SIG-M5 treated with dmso at 0.1 percent for 504 hours (cell line): ENCODE measurements around the gene PIGA.
"Not testable (repeated sequence)": the region's sequence is repeated elsewhere in the genome, so short reads cannot be mapped to it uniquely, and the experiment has no call there.

Source experiments
- DNase-seq: peaks from one replicate; lab custom pipeline; 2025; ENCODE audit not compliant: unreplicated experiment; lab: John Stamatoyannopoulos, UW

The PIGA gene

DNA sequence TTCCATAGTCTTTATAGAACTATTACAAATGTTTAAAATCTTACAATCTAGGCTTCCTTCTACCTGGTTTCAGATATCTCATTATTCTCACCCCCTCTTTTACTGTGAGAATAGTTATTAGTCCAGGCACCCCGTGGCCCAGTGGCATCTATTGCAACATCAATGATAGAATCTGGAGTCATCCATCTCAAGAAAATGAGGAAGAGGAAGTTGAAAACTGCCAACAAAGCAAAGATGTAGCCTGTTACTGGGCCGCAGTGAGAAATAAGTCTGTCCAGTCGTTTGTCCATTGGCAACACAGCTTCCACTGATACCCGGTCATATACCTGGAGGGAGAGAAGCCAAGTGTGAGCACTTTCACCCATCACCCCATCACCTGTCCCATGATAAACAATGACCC lies 13.9 kb downstream of the PIGA start:
- DNase-seq = peak; percentile 51

DNA sequence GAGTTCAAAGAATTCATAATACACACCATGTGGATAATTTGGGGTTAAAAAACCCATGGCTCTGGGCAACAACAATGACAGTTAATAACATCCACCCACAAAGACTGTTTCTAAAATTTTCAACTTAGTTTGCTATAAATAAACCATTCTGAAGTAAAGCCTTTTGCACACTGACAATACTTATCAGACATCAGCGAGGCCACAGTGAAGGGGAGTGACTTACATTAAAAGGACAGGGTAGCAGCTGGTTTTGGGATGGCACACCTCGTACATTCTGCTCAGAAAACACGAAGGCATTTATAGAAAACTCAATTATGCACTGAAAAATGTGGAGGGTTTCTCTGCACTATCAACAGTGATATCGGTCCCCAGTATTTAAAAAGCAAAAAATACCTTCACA lies 15.0 kb downstream of the PIGA start:
- no peak for DNase-seq

DNA sequence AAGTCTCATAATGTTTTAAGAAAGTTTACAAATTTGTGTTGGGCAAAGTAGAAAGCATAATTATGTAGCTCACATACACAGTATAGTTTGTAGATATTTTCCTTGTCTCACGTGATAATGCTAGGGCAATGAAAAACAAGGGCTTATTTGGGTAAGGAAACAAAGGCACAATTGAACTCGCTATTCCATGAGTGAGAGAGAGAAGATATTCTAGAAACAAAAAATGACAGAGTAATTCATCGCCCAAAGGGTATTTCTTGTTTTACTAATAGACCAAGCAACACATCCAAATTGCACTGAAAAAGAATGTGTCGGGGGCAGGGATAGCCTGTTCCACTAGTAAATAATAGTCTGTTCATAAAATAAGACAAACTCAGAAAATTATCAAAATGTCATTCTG lies 16.2 kb downstream of the PIGA start:
- no peak for DNase-seq

DNA sequence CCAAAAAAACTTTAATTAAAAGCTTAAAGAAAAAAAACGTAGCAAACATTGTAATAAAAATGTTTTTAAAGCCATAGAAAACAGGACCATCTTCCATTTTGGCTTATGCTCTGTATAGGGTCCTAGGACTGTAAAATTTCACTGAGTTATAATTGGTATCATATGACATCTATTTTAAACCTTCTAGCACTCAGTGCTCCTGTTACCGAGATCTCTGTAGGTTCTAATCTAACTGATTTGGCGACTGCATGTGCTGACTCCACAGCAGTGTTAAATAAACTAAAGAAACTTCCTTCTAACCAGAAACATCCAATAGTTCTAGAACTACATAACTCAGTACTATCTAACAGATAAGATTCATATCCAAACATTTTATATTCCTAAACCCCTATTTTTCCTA lies 19.8 kb downstream of the PIGA start, which contains the start of gene ASB11:
TSS of gene ASB11 (minus strand) at position 132 of the 400 bp plus-strand sequence. CDS start at position 97, 35 bp downstream.
- no peak for DNase-seq

DNA sequence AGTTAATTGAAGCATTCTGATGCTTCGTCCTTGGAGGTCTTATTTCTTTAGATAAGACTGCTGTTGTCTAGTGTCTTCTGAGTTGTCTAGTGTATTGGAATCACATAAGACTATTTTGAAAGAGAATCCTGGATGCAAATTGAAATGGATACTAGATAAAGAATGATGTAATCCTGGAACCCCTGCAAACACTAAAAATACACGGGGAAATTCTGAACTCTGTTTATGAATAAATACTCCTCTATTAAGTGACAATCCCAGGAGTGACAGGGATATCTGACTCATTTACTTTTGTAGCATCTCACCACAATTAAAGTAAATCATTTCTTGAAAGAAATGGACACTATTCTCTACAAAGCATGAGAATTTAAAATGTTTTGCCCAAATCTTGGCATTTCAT lies 20.9 kb downstream of the PIGA start:
- DNase-seq = no peak

DNA sequence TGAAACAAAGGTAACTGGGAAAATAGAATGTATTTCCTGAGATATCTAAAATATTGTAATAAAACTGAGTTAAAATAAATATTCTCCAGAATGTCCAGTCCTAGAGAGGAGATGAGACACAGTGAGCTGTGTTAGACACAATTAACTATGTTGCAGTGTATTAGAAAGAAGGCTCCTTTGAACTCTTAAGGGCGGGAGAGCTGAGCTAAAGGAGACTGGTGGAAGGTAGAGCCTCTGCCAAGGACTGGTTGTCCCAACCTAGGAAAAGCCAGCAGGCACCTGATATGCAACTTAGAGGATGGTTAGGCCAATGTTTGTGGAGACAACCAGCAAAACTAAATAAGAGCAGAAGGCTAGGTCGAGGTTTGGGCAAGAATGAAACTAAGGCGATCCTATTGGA lies 24.2 kb downstream of the PIGA start:
- DNase-seq = no peak

DNA sequence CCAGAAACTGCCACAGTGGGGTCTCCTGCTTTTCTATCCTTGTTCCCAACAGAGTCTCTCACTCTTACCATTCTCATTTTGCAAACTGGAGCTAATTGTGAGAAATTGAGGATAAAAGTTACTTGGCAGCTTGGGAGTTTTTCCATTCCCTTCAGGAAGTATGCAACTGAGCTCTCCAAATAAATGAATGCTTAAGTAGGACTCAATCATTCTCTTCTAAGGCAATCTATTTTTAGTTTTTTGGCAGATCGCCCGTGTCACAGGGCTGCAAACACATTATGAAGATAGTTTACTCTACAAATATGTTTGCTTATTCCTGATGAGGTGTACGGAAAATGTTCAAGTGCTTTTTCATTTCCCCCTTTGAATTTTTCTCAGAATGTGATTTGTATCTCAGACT lies 25.2 kb downstream of the PIGA start:
- DNase-seq = peak; percentile 0

DNA sequence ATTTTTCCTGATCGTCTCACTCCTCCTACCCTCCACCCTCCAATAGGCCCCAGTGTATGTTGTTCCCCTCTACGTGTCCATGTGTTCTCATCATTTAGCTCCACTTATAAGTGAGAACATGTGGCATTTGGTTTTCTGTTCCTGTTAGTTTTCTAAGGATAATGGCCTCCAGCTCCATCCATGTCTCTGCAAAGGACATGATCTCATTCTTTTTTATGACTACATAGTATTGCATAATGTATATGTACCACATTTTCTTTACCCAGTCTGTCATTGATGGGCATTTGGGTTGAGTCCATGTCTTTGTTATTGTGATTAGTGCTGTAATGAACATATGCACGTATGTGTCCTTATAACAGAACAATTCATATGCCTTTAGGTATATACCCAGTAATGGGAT lies 29.4 kb downstream of the PIGA start:
- not testable (repeated sequence) for DNase-seq

DNA sequence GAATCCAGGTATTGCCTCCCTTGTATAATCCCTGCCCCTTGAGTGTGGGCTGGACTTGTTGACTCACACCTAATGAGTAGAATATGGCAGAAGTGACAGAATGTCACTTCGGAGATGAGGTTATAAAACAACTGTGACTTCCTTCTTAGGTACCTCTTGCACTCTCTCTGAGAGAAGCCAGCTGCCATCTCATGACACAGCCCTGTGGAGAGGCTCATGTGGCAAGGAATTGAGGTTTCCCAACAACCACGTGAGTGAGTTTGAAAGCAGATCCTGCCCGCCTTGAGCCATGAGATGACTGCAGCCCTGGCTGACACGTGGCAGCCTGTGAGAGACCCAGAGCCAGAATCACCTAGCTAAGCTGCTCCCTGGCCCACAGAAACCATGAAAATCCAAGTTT lies 33.4 kb downstream of the PIGA start:
- DNase-seq = peak; percentile 68

DNA sequence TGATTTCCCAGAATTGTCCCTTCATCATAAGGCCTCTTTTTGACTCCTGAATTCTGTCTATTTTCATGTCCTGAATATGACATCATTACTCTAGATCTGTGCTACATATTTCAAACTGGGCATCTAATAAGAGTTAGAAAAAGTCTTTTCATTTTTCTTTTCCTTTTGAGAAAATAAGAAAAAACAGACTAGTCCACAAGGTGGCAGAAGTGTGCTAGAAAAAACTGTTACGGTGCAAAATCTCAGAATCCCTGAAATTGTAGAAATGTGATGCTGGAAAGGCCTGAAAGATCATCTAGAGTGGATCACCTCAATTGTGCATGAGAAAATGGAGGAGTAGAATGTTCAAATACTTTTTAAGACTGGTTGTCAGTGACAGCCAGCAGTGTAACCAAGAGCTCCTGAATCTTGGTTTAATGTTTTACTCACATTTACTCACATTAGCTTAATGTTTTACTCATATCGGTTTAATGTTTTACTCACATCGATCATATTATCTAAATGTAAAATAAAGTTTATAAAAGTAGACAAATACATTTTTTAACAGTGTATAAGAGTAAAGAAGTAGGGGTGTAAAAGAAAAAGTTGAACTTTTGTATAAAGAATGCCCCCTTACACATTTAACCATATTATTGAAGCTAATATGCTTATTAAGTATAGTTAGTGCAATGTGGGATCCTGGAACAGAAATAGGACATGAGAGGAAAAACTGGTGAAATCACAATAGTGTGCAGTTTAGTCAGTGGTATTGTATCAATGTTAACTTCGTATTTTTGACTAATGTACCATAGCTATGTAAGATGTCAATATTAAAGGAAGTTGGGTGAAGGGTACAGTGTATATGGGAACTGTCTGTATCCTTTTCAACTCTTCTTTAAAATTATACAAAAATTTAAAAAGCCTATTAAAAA lies 35.1 kb downstream of the PIGA start:
- DNase-seq = peak; percentile 13

DNA sequence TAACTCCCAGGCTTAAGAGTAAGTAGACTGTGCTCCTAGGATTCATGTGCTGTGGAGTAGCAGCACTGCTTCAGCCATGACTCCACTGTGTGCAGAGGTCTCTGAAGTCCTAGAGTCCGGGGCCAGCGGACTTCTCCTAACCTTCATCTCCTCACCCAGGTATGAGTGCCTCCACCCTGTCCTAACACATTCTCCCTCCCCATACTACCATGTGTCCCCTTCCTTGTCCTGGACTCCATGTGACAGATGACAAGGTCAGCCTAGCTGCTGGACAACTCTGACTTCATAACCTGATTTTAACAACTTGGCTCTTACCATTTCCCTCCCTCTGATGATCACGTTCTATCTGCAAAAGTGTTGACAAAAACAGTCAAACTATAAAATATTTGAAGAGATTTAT lies 36.5 kb downstream of the PIGA start:
- DNase-seq = no peak

DNA sequence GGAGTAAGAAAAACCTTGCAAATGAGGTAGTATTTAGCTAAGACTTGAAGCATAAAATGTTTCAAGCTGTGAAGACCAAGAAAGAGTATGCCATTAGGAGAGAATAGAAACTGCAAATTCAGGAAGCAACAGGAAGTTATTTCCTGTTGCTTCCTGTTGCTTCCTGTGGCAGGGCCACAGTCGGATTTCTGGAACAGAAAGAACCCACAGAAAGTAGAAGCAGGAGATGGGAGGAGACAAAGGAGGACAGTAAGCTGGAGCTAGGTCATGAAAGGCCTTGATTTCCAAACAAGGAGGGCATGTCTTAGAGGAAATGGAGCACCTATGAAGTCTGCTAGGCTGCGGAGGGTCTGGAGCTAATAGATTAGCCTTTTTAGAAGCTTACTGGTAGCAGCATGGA lies 37.1 kb downstream of the PIGA start:
- no peak for DNase-seq

DNA sequence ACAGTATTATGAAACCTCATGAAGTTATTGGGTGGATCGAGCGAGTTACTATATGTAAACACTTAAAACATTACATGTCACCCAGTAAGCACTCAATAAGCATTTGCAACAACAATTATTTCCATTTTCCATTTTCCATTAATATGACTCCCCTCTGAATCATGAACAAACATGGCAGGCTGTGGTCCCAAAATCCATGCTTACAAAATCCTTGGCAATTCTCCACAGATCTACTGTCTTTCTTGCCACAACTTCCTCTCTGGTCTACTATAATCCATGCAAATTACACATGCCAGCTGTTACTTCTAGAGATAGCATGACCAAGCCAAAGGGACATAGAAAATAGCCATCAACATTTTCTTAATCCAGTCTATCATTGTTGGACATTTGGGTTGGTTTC lies 41.9 kb downstream of the PIGA start:
- no peak for DNase-seq

DNA sequence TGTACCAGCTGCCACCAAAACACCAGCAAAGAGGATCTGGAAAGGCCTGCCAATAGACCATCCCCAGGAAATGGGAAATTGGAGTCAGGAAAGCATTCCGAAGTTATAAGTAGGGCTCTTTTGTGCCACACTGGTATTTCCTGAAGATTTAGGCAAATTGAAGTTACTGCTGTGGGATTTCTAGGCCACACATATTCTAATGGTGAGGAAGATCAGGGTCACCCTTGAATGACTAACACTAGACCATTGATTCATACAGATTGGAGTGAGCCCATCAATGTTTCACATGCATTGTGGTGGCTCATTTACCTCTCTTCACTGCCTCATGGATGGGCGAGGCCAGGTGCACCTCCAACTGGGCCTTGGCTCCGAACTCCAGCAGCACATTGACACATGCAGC lies 42.5 kb downstream of the PIGA start:
- DNase-seq = no peak

DNA sequence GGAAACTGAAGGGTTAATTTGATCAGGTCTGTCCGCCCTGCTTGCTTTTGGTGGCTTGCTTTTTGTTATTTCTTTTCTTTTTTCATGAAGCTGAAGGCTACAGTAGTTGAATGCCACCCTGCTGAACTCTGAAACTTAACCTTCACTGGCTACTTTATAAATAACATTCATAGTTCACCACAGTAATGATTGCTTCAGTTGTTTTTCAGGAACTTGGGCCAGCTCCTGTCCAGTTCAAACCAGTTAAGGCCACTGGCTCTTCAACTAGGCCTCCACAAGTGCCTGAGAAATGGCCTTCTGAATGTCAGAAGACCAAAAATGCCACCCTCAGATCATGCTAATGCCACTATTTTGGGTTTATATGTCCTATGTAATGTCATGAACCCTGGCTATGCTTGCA lies 57.7 kb downstream of the PIGA start:
- DNase-seq = no peak

DNA sequence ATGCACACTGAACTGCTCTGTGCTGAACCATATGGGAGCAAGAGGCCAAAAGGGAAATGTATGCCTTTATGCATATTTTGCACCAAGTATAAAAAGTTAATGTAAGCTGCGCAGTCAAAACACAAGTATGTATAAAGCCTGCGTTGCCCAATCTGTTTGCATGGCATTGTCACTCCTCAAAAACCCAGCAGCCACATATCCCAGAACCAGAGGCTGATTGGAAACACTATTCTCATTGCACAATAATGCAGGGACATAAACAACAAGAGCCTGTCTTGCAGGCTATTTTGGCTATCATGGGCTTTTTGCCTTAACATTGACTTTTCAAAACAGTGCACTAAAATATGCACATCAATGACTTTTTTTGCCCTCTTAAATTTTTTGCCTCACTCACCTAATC lies 60.4 kb downstream of the PIGA start:
- no peak for DNase-seq

DNA sequence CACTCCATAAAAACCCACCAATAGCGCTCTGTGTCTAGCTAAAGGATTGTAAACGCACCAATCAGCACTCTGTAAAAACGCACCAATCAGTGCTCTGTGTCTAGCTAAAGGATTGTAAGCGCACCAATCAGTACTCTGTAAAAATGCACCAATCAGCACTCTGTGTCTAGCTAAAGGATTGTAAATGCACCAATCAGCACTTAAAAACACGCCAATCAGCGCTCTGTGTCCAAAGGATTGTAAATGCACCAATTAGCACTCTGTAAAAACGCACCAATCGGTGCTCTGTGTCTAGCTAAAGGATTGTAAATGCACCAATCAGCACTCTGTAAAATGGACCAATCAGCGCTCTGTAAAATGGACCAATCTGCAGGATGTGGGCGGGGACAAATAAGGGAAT lies 62.0 kb downstream of the PIGA start:
- DNase-seq = not testable (repeated sequence)

DNA sequence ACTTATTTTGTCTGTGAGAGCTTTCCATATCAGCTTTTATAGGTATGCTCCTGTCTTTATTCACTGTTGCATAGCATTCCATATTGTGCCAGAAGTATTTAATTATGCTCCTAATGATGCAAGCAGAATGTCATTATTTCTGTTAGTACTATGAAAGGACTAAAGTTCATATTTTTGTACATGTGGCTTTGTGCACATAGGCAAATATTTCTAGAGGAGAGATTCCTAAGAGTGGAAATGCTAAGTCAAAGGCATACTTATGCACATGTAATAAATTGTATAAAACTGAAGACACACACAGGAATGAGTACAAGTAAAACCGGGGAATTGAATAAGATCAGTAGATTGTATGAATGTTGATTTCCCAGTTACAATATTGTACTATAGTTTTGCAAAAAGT lies 63.6 kb downstream of the PIGA start:
- DNase-seq = no peak

DNA sequence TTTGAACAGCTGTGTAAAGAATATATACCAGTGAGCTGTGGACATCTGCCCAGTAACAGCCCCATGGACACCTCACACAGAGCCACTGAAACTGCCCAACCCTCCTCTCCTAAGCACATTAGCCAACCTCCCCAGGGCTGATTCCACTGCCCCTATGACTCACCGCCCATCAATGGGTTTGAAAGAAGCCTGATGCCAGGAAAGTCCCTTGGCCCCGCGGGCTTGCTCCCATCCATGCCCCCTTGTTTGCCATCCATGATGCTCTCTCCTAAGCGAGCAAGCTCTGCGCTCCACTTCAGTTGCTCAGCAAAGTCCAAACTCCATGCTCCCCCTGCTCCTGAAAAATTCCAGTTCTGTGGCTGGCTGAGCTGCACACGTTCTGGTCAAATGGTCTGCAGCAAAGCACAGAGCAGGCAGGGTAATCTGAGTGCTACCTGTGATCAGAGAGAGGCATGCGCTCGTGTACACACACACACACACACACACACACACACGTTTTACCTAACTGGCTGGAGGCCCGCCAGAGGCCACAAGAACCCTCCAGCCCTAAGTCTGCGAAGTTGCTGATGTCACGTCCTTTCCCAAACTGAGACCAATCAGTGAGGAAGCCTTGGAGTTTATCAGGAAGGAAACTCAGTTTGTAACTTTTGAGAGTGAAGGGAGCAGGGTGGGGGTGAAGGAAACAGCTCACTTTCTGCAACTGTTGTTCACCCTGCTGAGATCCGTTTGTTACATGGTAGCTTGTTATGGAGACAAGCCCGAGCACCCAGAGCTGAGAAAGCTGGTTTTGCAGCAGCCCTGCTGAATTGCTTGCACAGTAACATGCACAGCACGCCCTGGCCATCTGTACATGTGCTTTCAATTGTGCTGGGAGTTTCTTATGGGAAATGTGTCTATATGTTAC lies 65.5 kb downstream of the PIGA start, which contains the start of gene ASB9:
TSS of gene ASB9 (minus strand) at position 466 of the 904 bp plus-strand sequence. CDS start at position 257, 209 bp downstream.
- no peak for DNase-seq
